Testis (tissue), 2 donors: ENCODE measurements around the gene ARL6IP6.

Source experiments
- CTCF ChIP-seq, 3 experiments: fragments of 450-650 bp in 2 of 3; fragments of 200-600 bp in 1 of 3; sonication (generic) in 1 of 3; IDR thresholded peaks; one replicate each; pipeline ENCODE4 v1.5.1; 2016 to 2019; ENCODE audit warnings: antibody characterized with exemption in 3 of 3, mild to moderate bottlenecking in 2 of 3, moderate library complexity in 1 of 3
- POLR2A ChIP-seq: fragments of 450-650 bp; IDR thresholded peaks from one replicate; pipeline ENCODE4 v1.6.1; 2017; ENCODE audit warnings: antibody characterized with exemption, mild to moderate bottlenecking, moderate library complexity

GRCh38 chr2:152738438-152738837 lies 20.0 kb downstream of the ARL6IP6 start:
- no peak for TF ChIP-seq CTCF (IDR thresholded peaks at IDR 0.05)
- no peak for TF ChIP-seq POLR2A
